Neural crest cell (in vitro differentiated cells): ENCODE data around the gene DKKL1. TPM values are rescaled to one million over a fixed set of nuclear protein-coding genes. Genes with fewer than 3 reads are reported as not detected.
"Not testable (repeated sequence)": the region's sequence is repeated elsewhere in the genome, so short reads cannot be mapped to it uniquely, and the experiment has no call there.

Source experiments
- DNase-seq: peaks from one replicate; pipeline ENCODE4 v3.0.0; 2021; ENCODE audit warnings: low read depth, mixed read lengths, low spot score
- H3K27ac Mint-ChIP-seq: one replicate; pipeline ENCODE4 v1.8.0; 2021; ENCODE audit warnings: mild to moderate bottlenecking, mixed read lengths; ENCODE audit not compliant: unreplicated experiment
- H3K27me3 Mint-ChIP-seq: 2 replicates; pipeline ENCODE4 v1.8.0; 2021; ENCODE audit warnings: low read depth, mild to moderate bottlenecking, mixed read lengths
- H3K36me3 Mint-ChIP-seq: 2 replicates; pipeline ENCODE4 v1.8.0; 2021; ENCODE audit warnings: low read depth, mild to moderate bottlenecking, mixed read lengths
- H3K4me1 Mint-ChIP-seq: 2 replicates; pipeline ENCODE4 v1.8.0; 2021; ENCODE audit warnings: mixed read lengths
- H3K4me3 Mint-ChIP-seq: one replicate; pipeline ENCODE4 v1.8.0; 2021; ENCODE audit warnings: mild to moderate bottlenecking, mixed read lengths
- H3K9me3 Mint-ChIP-seq: 2 replicates; pipeline ENCODE4 v1.8.0; 2021; ENCODE audit warnings: mixed read lengths
- CTCF ChIP-seq: fragments of 200-600 bp; sonication (generic); conservative IDR thresholded peaks from 2 replicates; pipeline ENCODE4 v1.5.0; 2021; ENCODE audit warnings: antibody characterized with exemption, mild to moderate bottlenecking
- total RNA-seq: library from RNA; stranded (reverse); gene quantifications from 2 replicates; pipeline ENCODE4 v1.2.1, GENCODE V29; 2021

DKKL1 gene
- total RNA-seq, 1 donor from 2014 or later: 2.0 TPM

GRCh38 chr19:49371184-49371583, 7.5 kb downstream of the DKKL1 start:
- Mint-ChIP-seq H3K9me3 (peaks cover 3% of the 10 kb centered on the region), H3K36me3 (no peaks in the 10 kb centered on the region)

GRCh38 chr19:49373174-49373573, 9.5 kb downstream of the DKKL1 start:
- H3K4me1 Mint-ChIP-seq, H3K27me3 Mint-ChIP-seq, DNase-seq, H3K36me3 Mint-ChIP-seq, H3K4me3 Mint-ChIP-seq, H3K27ac Mint-ChIP-seq, H3K9me3 Mint-ChIP-seq: not testable (repeated sequence)

More at GRCh38 chr19:49371184-49371583, 7.5 kb downstream of the DKKL1 start:
- Mint-ChIP-seq H3K27ac (no peak overlapping the region), H3K4me1 (no peaks in the 10 kb centered on the region), H3K27me3 (peaks cover 2% of the 10 kb centered on the region), H3K4me3 (no peak overlapping the region)
- no peak for TF ChIP-seq CTCF
- DNase-seq: no peak

- H3K4me3 Mint-ChIP-seq: no peak overlapping the region
- no peak overlapping the region for H3K27ac Mint-ChIP-seq
Observed at GRCh38 chr19:49374665-49375434, 11.2 kb downstream of the DKKL1 start.

GRCh38 chr19:49378512-49378911, 14.8 kb downstream of the DKKL1 start:
- H3K27me3 Mint-ChIP-seq: peaks cover 5% of the 10 kb centered on the region
- TF ChIP-seq CTCF: no peak

More at GRCh38 chr19:49374665-49375434, 11.2 kb downstream of the DKKL1 start:
- H3K27me3 Mint-ChIP-seq: peaks cover 5% of the 10 kb centered on the region
- TF ChIP-seq CTCF: no peak
- no peak for DNase-seq
- H3K36me3 Mint-ChIP-seq: no peaks in the 10 kb centered on the region
- H3K9me3 Mint-ChIP-seq: peaks cover 3% of the 10 kb centered on the region
- H3K4me1 Mint-ChIP-seq: no peaks in the 10 kb centered on the region

GRCh38 chr19:49380391-49380790, 16.7 kb downstream of the DKKL1 start:
- TF ChIP-seq CTCF: no peak

More at GRCh38 chr19:49378512-49378911, 14.8 kb downstream of the DKKL1 start:
- Mint-ChIP-seq H3K27ac (no peak overlapping the region), H3K9me3 (peaks cover 8% of the 10 kb centered on the region), H3K36me3 (no peaks in the 10 kb centered on the region), H3K4me1 (no peaks in the 10 kb centered on the region), H3K4me3 (no peak overlapping the region)
- no peak for DNase-seq

GRCh38 chr19:49382639-49383038, 19.0 kb downstream of the DKKL1 start:
- DNase-seq: no peak
- no peak overlapping the region for H3K4me3 Mint-ChIP-seq
- H3K36me3 Mint-ChIP-seq: no peaks in the 10 kb centered on the region
- no peaks in the 10 kb centered on the region for H3K4me1 Mint-ChIP-seq
- H3K27ac Mint-ChIP-seq: no peak overlapping the region
- peaks cover 8% of the 10 kb centered on the region for H3K9me3 Mint-ChIP-seq
- TF ChIP-seq CTCF: no peak
- H3K27me3 Mint-ChIP-seq: no peaks in the 10 kb centered on the region

More at GRCh38 chr19:49380391-49380790, 16.7 kb downstream of the DKKL1 start:
- Mint-ChIP-seq H3K4me3 (no peak overlapping the region), H3K27ac (no peak overlapping the region), H3K27me3 (peaks cover 5% of the 10 kb centered on the region), H3K36me3 (no peaks in the 10 kb centered on the region), H3K4me1 (no peaks in the 10 kb centered on the region), H3K9me3 (peaks cover 8% of the 10 kb centered on the region)
- no peak for DNase-seq
